HepG2 (cell line): ENCODE data around the gene GZF1. TPM values are rescaled to one million over a fixed set of nuclear protein-coding genes. Genes with fewer than 3 reads are reported as not detected.

Source experiments
- ARNT2 ChIP-seq: sonication (generic); formaldehyde crosslinking; IDR thresholded peaks from 2 replicates; pipeline ENCODE4 v1.8.0; 2022; ENCODE audit warnings: mild to moderate bottlenecking, low read depth, missing genetic modification reagents, moderate library complexity
- BCL3 ChIP-seq: sonication (generic); formaldehyde crosslinking; IDR thresholded peaks from 2 replicates; pipeline ENCODE4 v1.5.1; 2020; ENCODE audit warnings: mild to moderate bottlenecking, missing genetic modification reagents, moderate library complexity
- CEBPB ChIP-seq: IDR thresholded peaks from 2 replicates; pipeline ENCODE4 v1.6.1; 2011; ENCODE audit warnings: low read depth, low read length, improper control_type of control experiment, borderline replicate concordance
- HCFC1 ChIP-seq: fragments of 150-350 bp; IDR thresholded peaks from 2 replicates; pipeline ENCODE4 v1.6.1; 2014; ENCODE audit warnings: low read depth, low read length
- HNF1B ChIP-seq: sonication (generic); formaldehyde crosslinking; IDR thresholded peaks from 2 replicates; pipeline ENCODE4 v1.5.1; 2020; ENCODE audit warnings: mild to moderate bottlenecking, moderate library complexity, missing genetic modification reagents
- IKZF1 ChIP-seq: fragments of 450-650 bp; IDR thresholded peaks from 2 replicates; pipeline ENCODE4 v1.7.1; 2016
- MATR3 ChIP-seq: sonication (generic); formaldehyde crosslinking; IDR thresholded peaks from 2 replicates; pipeline ENCODE4 v1.4.0; 2020; ENCODE audit warnings: missing genetic modification reagents
- PBX3 ChIP-seq: sonication (generic); formaldehyde crosslinking; IDR thresholded peaks from 2 replicates; pipeline ENCODE4 v1.8.1; 2023; ENCODE audit warnings: missing genetic modification reagents, inconsistent platforms, borderline replicate concordance
- PLRG1 ChIP-seq: fragments of 450-650 bp; conservative IDR thresholded peaks from 2 replicates; pipeline ENCODE4 v1.6.1; 2016
- TEAD2 ChIP-seq: sonication (generic); formaldehyde crosslinking; IDR thresholded peaks from 2 replicates; pipeline ENCODE4 v1.9.0; 2021; ENCODE audit warnings: missing genetic modification reagents
- TERF1 ChIP-seq: sonication (generic); formaldehyde crosslinking; IDR thresholded peaks from 2 replicates; pipeline ENCODE4 v1.8.0; 2022; ENCODE audit warnings: mild to moderate bottlenecking, missing genetic modification reagents, moderate library complexity
- ZFP90 ChIP-seq: sonication (generic); formaldehyde crosslinking; IDR thresholded peaks from 2 replicates; pipeline ENCODE4 v1.8.0; 2022; ENCODE audit warnings: missing genetic modification reagents, mild to moderate bottlenecking, inconsistent platforms, borderline replicate concordance
- ZNF224 ChIP-seq: sonication (generic); formaldehyde crosslinking; IDR thresholded peaks from 2 replicates; pipeline ENCODE4 v1.5.0; 2020; ENCODE audit warnings: mild to moderate bottlenecking, missing genetic modification reagents
- ZNF275 ChIP-seq: sonication (generic); formaldehyde crosslinking; IDR thresholded peaks from 2 replicates; pipeline ENCODE4 v1.8.0; 2022; ENCODE audit warnings: missing genetic modification reagents, mild to moderate bottlenecking, inconsistent platforms, borderline replicate concordance
- ZNF431 ChIP-seq: sonication (generic); formaldehyde crosslinking; IDR thresholded peaks from 2 replicates; pipeline ENCODE4 v1.9.0; 2022; ENCODE audit warnings: missing genetic modification reagents, low read depth, mild to moderate bottlenecking, borderline replicate concordance
- ZNF543 ChIP-seq: sonication (generic); formaldehyde crosslinking; IDR thresholded peaks from 2 replicates; pipeline ENCODE4 v1.4.0; 2020; ENCODE audit warnings: mild to moderate bottlenecking, missing genetic modification reagents
- ZNF546 ChIP-seq: sonication (generic); formaldehyde crosslinking; conservative IDR thresholded peaks from 2 replicates; pipeline ENCODE4 v1.8.1; 2023; ENCODE audit warnings: mild to moderate bottlenecking, missing genetic modification reagents
- ZNF639 ChIP-seq: conservative IDR thresholded peaks from 2 replicates; pipeline ENCODE4 v1.6.1; 2018; ENCODE audit warnings: missing genetic modification reagents
- ZNF772 ChIP-seq: sonication (generic); formaldehyde crosslinking; IDR thresholded peaks from 2 replicates; pipeline ENCODE4 v1.5.0; 2020; ENCODE audit warnings: mild to moderate bottlenecking, missing genetic modification reagents
- ZNF816 ChIP-seq: sonication (generic); formaldehyde crosslinking; IDR thresholded peaks from 2 replicates; pipeline ENCODE4 v1.8.0; 2022; ENCODE audit warnings: missing genetic modification reagents, mild to moderate bottlenecking, borderline replicate concordance
- polyA plus RNA-seq, 8 experiments: library from polyadenylated mRNA; depleted of rRNA in 3 of 8; stranded (reverse) in 7 of 8; unstranded in 1 of 8; fragments of >200 nt; fragmentation: Illumina TruSeq in 4 of 8; extraction: Trizol in 4 of 8; gene quantifications; 2 replicates each; pipeline versions ENCODE4 v1.2.1 to v1.2.3, GENCODE V29; 2011 to 2016; ENCODE audit warnings: low read depth in 4 of 8, missing spikeins in 1 of 8, mixed read lengths in 1 of 8; ENCODE audit not compliant: insufficient read depth in 1 of 8
- total RNA-seq, 5 experiments: library from RNA; depleted of rRNA; stranded (reverse); fragments of >200 nt; fragmentation: Illumina TruSeq; extraction: Trizol; gene quantifications; 2 replicates each; pipeline ENCODE4 v1.2.3, GENCODE V29; 2016; ENCODE audit warnings: low read depth in 1 of 5

The GZF1 gene
- total and polyA plus RNA-seq, 2 of the 13 experiments (the other 11 are each of a cell fraction or from before 2014, with no cell fraction given) = 16.9 to 26.0 TPM

- TF ChIP-seq ZNF546 (peak; percentile 90; the same call in 1 of the 2 replicates), ZNF543 (CRISPR knock-in tag) (peak; percentile 70; the same call in 1 of the 2 replicates), BCL3 (CRISPR knock-in tag) (peak; percentile 85; the same call in 1 of the 2 replicates), ZNF772 (CRISPR knock-in tag) (peak; percentile 80), ZNF275 (CRISPR knock-in tag) (peak; percentile 96), ZNF816 (CRISPR knock-in tag) (0 out of 2 replicates have a peak, but pooled peaks have one; percentile 36), ZNF639 (CRISPR knock-in tag) (peak; percentile 83; the same call in 1 of the 2 replicates), HNF1B (CRISPR knock-in tag) (peak; percentile 94), ZNF431 (CRISPR knock-in tag) (peak; percentile 47; the same call in 1 of the 2 replicates), CEBPB (no peak), ZNF224 (CRISPR knock-in tag) (no peak), PBX3 (CRISPR knock-in tag) (peak; percentile 25; the same call in 1 of the 2 replicates), IKZF1 (no peak), TEAD2 (0 out of 2 replicates have a peak, but pooled peaks have one; percentile 12), PLRG1 (no peak), TERF1 (no peak), ZFP90 (CRISPR knock-in tag) (peak; percentile 93), HCFC1 (peak; percentile 97), ARNT2 (peak; percentile 79; the same call in 1 of the 2 replicates), MATR3 (CRISPR knock-in tag) (0 out of 2 replicates have a peak, but pooled peaks have one; percentile 80)
These were observed 59.3 kb downstream of the GZF1 start, which contains the start of gene NAPB (continued) for GRCh38 chr20:23420943-23421931.
